Subcutaneous abdominal adipose tissue (tissue), 5 donors: ENCODE measurements around the gene OR2AG1.

Experiments used
- H3K27ac ChIP-seq: one replicate; pipeline ENCODE4 v1.7.0; 2013; ENCODE audit warnings: low read depth, mild to moderate bottlenecking, inconsistent platforms, low read length, moderate library complexity
- H3K27me3 ChIP-seq, 5 donors: one replicate each; pipeline ENCODE4 v1.7.0; 2013; ENCODE audit warnings: low read length in 5 of 5, inconsistent platforms in 1 of 5; ENCODE audit not compliant: control insufficient read depth in 5 of 5, insufficient read depth in 4 of 5
- H3K36me3 ChIP-seq, 5 donors: one replicate each; pipeline ENCODE4 v1.7.0; 2013; ENCODE audit warnings: low read length in 5 of 5; ENCODE audit not compliant: control insufficient read depth in 5 of 5, insufficient read depth in 5 of 5
- H3K4me1 ChIP-seq, 5 donors: one replicate each; pipeline ENCODE4 v1.7.0; 2013; ENCODE audit warnings: low read length in 5 of 5, mild to moderate bottlenecking in 3 of 5, moderate library complexity in 1 of 5; ENCODE audit not compliant: control insufficient read depth in 5 of 5, insufficient read depth in 5 of 5
- H3K4me3 ChIP-seq, 5 donors: one replicate each; pipeline ENCODE4 v1.7.0; 2013; ENCODE audit warnings: low read length in 5 of 5, low read depth in 1 of 5
- H3K9ac ChIP-seq, 5 donors: one replicate each; pipeline ENCODE4 v1.7.0; 2013; ENCODE audit warnings: low read length in 5 of 5, mild to moderate bottlenecking in 4 of 5, moderate library complexity in 3 of 5
- H3K9me3 ChIP-seq, 5 donors: one replicate each; pipeline ENCODE4 v1.7.0; 2013; ENCODE audit warnings: low read length in 5 of 5; ENCODE audit not compliant: control insufficient read depth in 5 of 5
- donor health status: healthy.
- donor health status: healthy.
- donor health status: healthy.
- donor health status: healthy.
- donor health status: healthy.

OR2AG1 gene

GRCh38 chr11:6825231-6825744 is 42.5 kb downstream of the OR2AG1 start:
- H3K9ac ChIP-seq, result no peak overlapping the region

GRCh38 chr11:6828103-6828502 is 45.3 kb downstream of the OR2AG1 start:
- Histone ChIP-seq H3K27me3 (no peaks in the 10 kb centered on the region), H3K9ac (no peak overlapping the region), H3K4me3 (no peak overlapping the region), H3K4me1 (no peaks in the 10 kb centered on the region), H3K9me3 (no peaks in the 10 kb centered on the region), H3K36me3 (no peaks in the 10 kb centered on the region), H3K27ac (no peak overlapping the region)

More at GRCh38 chr11:6825231-6825744, 42.5 kb downstream of the OR2AG1 start:
- Histone ChIP-seq H3K9me3 (peaks cover 0 to 5% (median 0%) of the 10 kb centered on the region in 5 donors), H3K36me3 (no peaks in the 10 kb centered on the region), H3K4me3 (no peak overlapping the region), H3K27ac (no peak overlapping the region), H3K4me1 (no peaks in the 10 kb centered on the region), H3K27me3 (no peaks in the 10 kb centered on the region)

DNA sequence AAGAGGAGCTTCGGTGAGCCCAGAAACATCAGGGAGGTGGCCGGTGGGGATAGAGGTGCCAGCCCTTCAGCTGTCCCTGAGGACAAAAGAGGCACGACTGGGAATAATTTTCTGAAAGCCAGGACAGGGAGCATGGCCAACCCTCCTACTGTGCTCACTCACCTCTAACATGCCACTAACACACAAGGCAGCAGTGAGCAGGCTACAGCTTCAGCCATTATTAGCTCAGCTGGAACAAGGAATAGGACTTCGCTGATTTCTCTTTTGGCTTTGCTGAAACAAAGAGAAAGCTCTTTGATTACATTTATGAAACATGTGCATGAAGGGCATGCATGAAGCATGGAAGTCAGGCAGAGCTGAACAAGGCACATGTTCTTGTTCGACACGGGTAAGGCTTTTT is 50.5 kb downstream of the OR2AG1 start:
- no peak overlapping the region for H3K4me3 ChIP-seq
- no peaks in the 10 kb centered on the region for H3K4me1 ChIP-seq
- H3K36me3 ChIP-seq, result no peaks in the 10 kb centered on the region
- H3K27ac ChIP-seq, result no peak overlapping the region
- H3K9ac ChIP-seq, result no peak overlapping the region
- H3K9me3 ChIP-seq, result no peaks in the 10 kb centered on the region
- no peaks in the 10 kb centered on the region for H3K27me3 ChIP-seq

DNA sequence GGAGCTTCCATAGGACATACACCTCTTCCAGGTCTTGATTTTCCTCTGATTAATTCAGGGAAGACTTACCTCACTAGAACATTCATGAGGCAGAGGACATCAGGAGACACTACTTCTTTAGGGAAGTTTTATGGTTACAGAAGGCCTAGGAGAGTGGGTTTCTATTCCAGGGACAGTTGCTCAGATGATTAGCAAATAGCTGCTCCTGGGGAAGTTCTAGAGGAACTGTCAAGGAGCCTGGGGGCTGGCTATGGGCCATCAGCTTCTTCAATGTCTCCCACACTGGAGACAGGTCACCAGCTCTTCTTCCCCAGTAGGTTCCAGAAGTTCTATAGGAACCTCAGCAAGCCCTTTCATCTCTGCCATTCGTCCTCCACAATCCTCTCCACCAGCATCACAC is 51.2 kb downstream of the OR2AG1 start:
- Histone ChIP-seq H3K27me3 (no peaks in the 10 kb centered on the region), H3K4me1 (no peaks in the 10 kb centered on the region), H3K9ac (no peak overlapping the region), H3K9me3 (no peaks in the 10 kb centered on the region), H3K36me3 (no peaks in the 10 kb centered on the region), H3K27ac (no peak overlapping the region), H3K4me3 (no peak overlapping the region)
